Activated T-cell treated with anti-CD3 and anti-CD28 coated beads for 48 hours (primary cell): ENCODE data around the gene UBE2Q2.
"Not testable (repeated sequence)": the region's sequence is repeated elsewhere in the genome, so short reads cannot be mapped to it uniquely, and the experiment has no call there.

Experiments
- DNase-seq: peaks from one replicate; pipeline ENCODE4 v3.0.0-alpha.2; 2020; ENCODE audit warnings: low read depth

The UBE2Q2 gene

GRCh38 chr15:75864213-75865059 lies 21.2 kb downstream of the UBE2Q2 start:
- no peak for DNase-seq

GRCh38 chr15:75866045-75866444 lies 22.8 kb downstream of the UBE2Q2 start:
- not testable (repeated sequence) for DNase-seq

GRCh38 chr15:75866916-75867315 lies 23.7 kb downstream of the UBE2Q2 start:
- no peak for DNase-seq

- no peak for DNase-seq
Measured at GRCh38 chr15:75867449-75867848, 24.2 kb downstream of the UBE2Q2 start.

GRCh38 chr15:75868019-75868418 lies 24.8 kb downstream of the UBE2Q2 start:
- DNase-seq = no peak

- no peak for DNase-seq
Measured at GRCh38 chr15:75869446-75869845, 26.2 kb downstream of the UBE2Q2 start.

GRCh38 chr15:75871589-75871988 lies 28.3 kb downstream of the UBE2Q2 start:
- not testable (repeated sequence) for DNase-seq

- DNase-seq = no peak
Measured at GRCh38 chr15:75872403-75872990, 29.2 kb downstream of the UBE2Q2 start.

- DNase-seq = no peak
Measured at GRCh38 chr15:75884041-75884440, 40.8 kb downstream of the UBE2Q2 start.

GRCh38 chr15:75887178-75887577 lies 43.9 kb downstream of the UBE2Q2 start:
- no peak for DNase-seq

- no peak for DNase-seq
Measured at GRCh38 chr15:75891895-75892294, 48.6 kb downstream of the UBE2Q2 start.

GRCh38 chr15:75895731-75896130 lies 52.5 kb downstream of the UBE2Q2 start:
- no peak for DNase-seq

- no peak for DNase-seq
Measured at GRCh38 chr15:75900577-75900976, 57.3 kb downstream of the UBE2Q2 start.

GRCh38 chr15:75902129-75902557 lies 58.9 kb downstream of the UBE2Q2 start:
- DNase-seq = no peak

- DNase-seq = peak; percentile 93
Measured at GRCh38 chr15:75903331-75904239, 60.3 kb downstream of the UBE2Q2 start, which contains the start of gene FBXO22. FBXO22 (plus strand) TSS chr15:75903878; CDS start chr15:75903964, 86 bp downstream.

GRCh38 chr15:75905231-75905630 lies 62.0 kb downstream of the UBE2Q2 start:
- no peak for DNase-seq

GRCh38 chr15:75910355-75910754 lies 67.1 kb downstream of the UBE2Q2 start:
- DNase-seq = not testable (repeated sequence)

GRCh38 chr15:75916978-75917377 lies 73.7 kb downstream of the UBE2Q2 start:
- DNase-seq = no peak

- DNase-seq = no peak
Measured at GRCh38 chr15:75918135-75918534, 74.9 kb downstream of the UBE2Q2 start.

GRCh38 chr15:75920079-75920478 lies 76.8 kb downstream of the UBE2Q2 start:
- no peak for DNase-seq

- DNase-seq = no peak
Measured at GRCh38 chr15:75921732-75922703, 78.8 kb downstream of the UBE2Q2 start.
